ENCODE results near the gene GRIN3A. TPM values are rescaled to one million over a fixed set of nuclear protein-coding genes. Genes with fewer than 3 reads are reported as not detected.
"Not testable (repeated sequence)": the region's sequence is repeated elsewhere in the genome, so short reads cannot be mapped to it uniquely, and the experiment has no call there.

Gene GRIN3A
- total RNA-seq, 1 donor from 2014 or later = 0.35 TPM

GRCh38 chr9:101561740-101562139, 176.7 kb downstream of the GRIN3A start:
- no peak for TF ChIP-seq CTCF (conservative IDR thresholded peaks at IDR 0.05)
- Mint-ChIP-seq H3K9me3 (peaks cover 18% of the 10 kb centered on the region), H3K36me3 (ENCODE audit: low read depth) (peaks cover 68% of the 10 kb centered on the region), H3K4me3 (no peak overlapping the region), H3K27ac (ENCODE audit: unreplicated experiment) (no peak overlapping the region), H3K27me3 (ENCODE audit: low read depth) (no peaks in the 10 kb centered on the region), H3K4me1 (no peaks in the 10 kb centered on the region)
- no peak for DNase-seq (ENCODE audit: low read depth, low spot score)

- TF ChIP-seq CTCF (conservative IDR thresholded peaks at IDR 0.05) = peak; percentile 50
- not testable (repeated sequence) for H3K27me3 Mint-ChIP-seq (ENCODE audit: low read depth); H3K4me3 Mint-ChIP-seq; H3K9me3 Mint-ChIP-seq; DNase-seq (ENCODE audit: low read depth, low spot score); H3K27ac Mint-ChIP-seq (ENCODE audit: unreplicated experiment); H3K4me1 Mint-ChIP-seq
- H3K36me3 Mint-ChIP-seq (ENCODE audit: low read depth) = peaks cover 30% of the 10 kb centered on the region
Measured at GRCh38 chr9:101549472-101550098, 188.9 kb downstream of the GRIN3A start.

GRCh38 chr9:101543098-101543735, 195.2 kb downstream of the GRIN3A start:
- no peak for TF ChIP-seq CTCF (conservative IDR thresholded peaks at IDR 0.05)
- no peaks in the 10 kb centered on the region for H3K4me1 Mint-ChIP-seq
- no peak overlapping the region for H3K27ac Mint-ChIP-seq (ENCODE audit: unreplicated experiment)
- H3K4me3 Mint-ChIP-seq = no peak overlapping the region
- no peaks in the 10 kb centered on the region for H3K27me3 Mint-ChIP-seq (ENCODE audit: low read depth)
- peaks cover 20% of the 10 kb centered on the region for H3K36me3 Mint-ChIP-seq (ENCODE audit: low read depth)
- no peak for DNase-seq (ENCODE audit: low read depth, low spot score)
- no peaks in the 10 kb centered on the region for H3K9me3 Mint-ChIP-seq

- no peak for TF ChIP-seq CTCF (conservative IDR thresholded peaks at IDR 0.05)
- Mint-ChIP-seq H3K4me1 (peaks cover 7% of the 10 kb centered on the region), H3K27ac (ENCODE audit: unreplicated experiment) (no peak overlapping the region), H3K4me3 (no peak overlapping the region), H3K27me3 (ENCODE audit: low read depth) (no peaks in the 10 kb centered on the region), H3K36me3 (ENCODE audit: low read depth) (peaks cover 6% of the 10 kb centered on the region), H3K9me3 (no peaks in the 10 kb centered on the region)
- DNase-seq (ENCODE audit: low read depth, low spot score) = no peak
Measured at GRCh38 chr9:101540069-101540468, 198.4 kb downstream of the GRIN3A start.

- Mint-ChIP-seq H3K4me3 (no peak overlapping the region), H3K9me3 (no peaks in the 10 kb centered on the region), H3K27me3 (ENCODE audit: low read depth) (no peaks in the 10 kb centered on the region), H3K4me1 (peaks cover 23% of the 10 kb centered on the region), H3K27ac (ENCODE audit: unreplicated experiment) (no peak overlapping the region), H3K36me3 (ENCODE audit: low read depth) (peaks cover 6% of the 10 kb centered on the region)
- peak; percentile 23 for DNase-seq (ENCODE audit: low read depth, low spot score)
- TF ChIP-seq CTCF (conservative IDR thresholded peaks at IDR 0.05) = no peak
Measured at GRCh38 chr9:101536938-101537337, 201.5 kb downstream of the GRIN3A start.

All from neural crest cell (in vitro differentiated cells).